OCI-M1 (cell line): Measurements from ENCODE around the gene ESPN.
"Not testable (repeated sequence)": the region's sequence is repeated elsewhere in the genome, so short reads cannot be mapped to it uniquely, and the experiment has no call there.

Experiments used
- DNase-seq: peaks from one replicate; lab custom pipeline; 2025; lab: John Stamatoyannopoulos, UW

The ESPN gene

GRCh38 chr1:6424619-6425593 lies at the start of gene ESPN:
Gene ESPN, plus strand, starts transcription at chr1:6424776. Its CDS starts 180 bp downstream, at chr1:6424956.
- DNase-seq: no peak

GRCh38 chr1:6378096-6378746 lies 46.4 kb upstream of the ESPN start:
- no peak for DNase-seq

- DNase-seq: no peak
These were observed 44.5 kb upstream of the ESPN start for GRCh38 chr1:6380037-6380436.

- DNase-seq: no peak
These were observed 40.4 kb upstream of the ESPN start for GRCh38 chr1:6384135-6384534.

- DNase-seq: no peak
These were observed 39.6 kb upstream of the ESPN start for GRCh38 chr1:6384962-6385361.

- no peak for DNase-seq
These were observed 38.9 kb upstream of the ESPN start for GRCh38 chr1:6385488-6386191.

GRCh38 chr1:6386371-6386949 lies 38.1 kb upstream of the ESPN start:
- no peak for DNase-seq

- no peak for DNase-seq
These were observed 34.6 kb upstream of the ESPN start for GRCh38 chr1:6389971-6390370.

GRCh38 chr1:6391951-6392808 lies 32.4 kb upstream of the ESPN start:
- DNase-seq: peak; percentile 75

GRCh38 chr1:6392809-6393399 lies 31.7 kb upstream of the ESPN start:
- peak; percentile 43 for DNase-seq

GRCh38 chr1:6393400-6394187 lies 31.0 kb upstream of the ESPN start, which contains the start of gene ACOT7:
Gene ACOT7, minus strand, starts transcription at chr1:6393767. Its CDS starts 368 bp downstream, at chr1:6393399.
- DNase-seq: peak; percentile 93

- DNase-seq: not testable (repeated sequence)
These were observed 29.4 kb upstream of the ESPN start for GRCh38 chr1:6395130-6395529.

GRCh38 chr1:6395781-6396244 lies 28.8 kb upstream of the ESPN start:
- not testable (repeated sequence) for DNase-seq

GRCh38 chr1:6396998-6397397 lies 27.6 kb upstream of the ESPN start:
- DNase-seq: peak; percentile 22

GRCh38 chr1:6397844-6398441 lies 26.6 kb upstream of the ESPN start:
- no peak for DNase-seq

- no peak for DNase-seq
These were observed 25.3 kb upstream of the ESPN start for GRCh38 chr1:6399294-6399693.

GRCh38 chr1:6401673-6402072 lies 22.9 kb upstream of the ESPN start:
- DNase-seq: peak; percentile 65

- DNase-seq: no peak
These were observed 16.6 kb upstream of the ESPN start for GRCh38 chr1:6408023-6408422.

GRCh38 chr1:6409053-6409452 lies 15.5 kb upstream of the ESPN start:
- DNase-seq: peak; percentile 38
